A673 (cell line): Measurements from ENCODE around the gene PPP1R26. TPM values are rescaled to one million over a fixed set of nuclear protein-coding genes. Genes with fewer than 3 reads are reported as not detected.
"Not testable (repeated sequence)": the region's sequence is repeated elsewhere in the genome, so short reads cannot be mapped to it uniquely, and the experiment has no call there.

Experiments
- BruUV-seq: library from RNA; stranded (reverse); fragments of 400-500 nt; replicated peaks from 2 replicates; lab custom pipeline; 2021; lab: Mats Ljungman, UMichigan
- CTCF ChIA-PET: fragments of 300-600 bp; sonication (Branson Sonifier 250); formaldehyde crosslinking; loops from one replicate; lab custom pipeline; 2022; ENCODE audit warnings: antibody characterized with exemption; lab: Charles Lee
- POLR2A ChIA-PET: fragments of 300-600 bp; sonication (Branson Sonifier 250); formaldehyde crosslinking; loops from one replicate; lab custom pipeline; 2022; ENCODE audit warnings: antibody characterized with exemption; ENCODE audit not compliant: low non-redundant PET; lab: Charles Lee
- DNase-seq: peaks from one replicate; pipeline ENCODE4 v3.0.0-alpha.2; 2015; ENCODE audit warnings: low spot score
- H3K27ac ChIP-seq: fragments of 200-600 bp; sonication (generic); 2 replicates; pipeline ENCODE4 v1.5.1; 2016; ENCODE audit warnings: mixed run types, low read depth, mild to moderate bottlenecking, mixed read lengths, antibody characterized with exemption, low read length; ENCODE audit not compliant: poor library complexity, severe bottlenecking
- H3K27me3 ChIP-seq: fragments of 200-600 bp; sonication (generic); replicated peaks from 2 replicates; pipeline ENCODE4 v1.6.1; 2017; ENCODE audit warnings: mixed run types, low read depth, mild to moderate bottlenecking, mixed read lengths, antibody characterized with exemption, low read length; ENCODE audit not compliant: insufficient read depth, poor library complexity
- H3K36me3 ChIP-seq: fragments of 200-600 bp; sonication (generic); 2 replicates; pipeline ENCODE4 v1.6.1; 2016; ENCODE audit warnings: mixed run types, mild to moderate bottlenecking, mixed read lengths, antibody characterized with exemption, low read length; ENCODE audit not compliant: insufficient read depth, poor library complexity, severe bottlenecking
- H3K4me1 ChIP-seq: fragments of 200-600 bp; sonication (generic); 2 replicates; pipeline ENCODE4 v1.6.1; 2017; ENCODE audit warnings: mixed run types, mild to moderate bottlenecking, mixed read lengths, antibody characterized with exemption, low read length; ENCODE audit not compliant: insufficient read depth, poor library complexity, severe bottlenecking
- H3K4me3 ChIP-seq: fragments of 200-600 bp; sonication (generic); 2 replicates; pipeline ENCODE4 v1.5.1; 2016; ENCODE audit warnings: low read depth, mixed run types, mild to moderate bottlenecking, mixed read lengths, low read length; ENCODE audit not compliant: poor library complexity, severe bottlenecking
- H3K9me3 ChIP-seq: fragments of 200-600 bp; sonication (generic); 2 replicates; pipeline ENCODE4 v1.6.1; 2016; ENCODE audit warnings: mixed run types, low read depth, mild to moderate bottlenecking, mixed read lengths, antibody characterized with exemption, low read length; ENCODE audit not compliant: poor library complexity, severe bottlenecking
- CTCF ChIP-seq: fragments of 300-800, 200-600 bp; sonication (generic); conservative IDR thresholded peaks from 2 replicates; pipeline ENCODE4 v1.5.1; 2017; ENCODE audit warnings: low read depth, mild to moderate bottlenecking, antibody characterized with exemption, low read length, moderate library complexity, mixed read lengths
- EZH2 ChIP-seq: fragments of 200-600 bp; sonication (generic); IDR thresholded peaks from 2 replicates; pipeline ENCODE4 v1.6.1; 2017; ENCODE audit warnings: borderline replicate concordance, low read depth, mild to moderate bottlenecking, mixed read lengths, antibody characterized with exemption, low read length; ENCODE audit not compliant: poor library complexity, severe bottlenecking
- intact Hi-C: fragments of 100-400 bp; cut with micrococcal nuclease; formaldehyde crosslinking; loops from one replicate; pipeline ENCODE4 v1.10.0; 2022; ENCODE audit not compliant: unreplicated experiment
- total RNA-seq: library from RNA; stranded (reverse); gene quantifications from 2 replicates; pipeline ENCODE4 v1.2.3, GENCODE V29; 2021

The PPP1R26 gene
- total RNA-seq, 1 experiment from 2014 or later, result 7.4 TPM

- DNase-seq, result no peak
- no TSS peak for BruUV-seq
- no peaks in the 10 kb centered on the region for H3K36me3 ChIP-seq
- TF ChIP-seq CTCF (no peak), EZH2 (no peak)
- ChIA-PET POLR2A (no interaction called here), CTCF (no interaction called here)
- intact Hi-C loops, result no loop called here
- H3K27ac ChIP-seq, result no peak overlapping the region
- no peaks in the 10 kb centered on the region for H3K27me3 ChIP-seq
- no peaks in the 10 kb centered on the region for H3K4me1 ChIP-seq
- no peak overlapping the region for H3K4me3 ChIP-seq
- no peaks in the 10 kb centered on the region for H3K9me3 ChIP-seq
Observed at GRCh38 chr9:135448663-135449100, 30.9 kb upstream of the PPP1R26 start.

- H3K36me3 ChIP-seq, H3K4me3 ChIP-seq, H3K9me3 ChIP-seq, BruUV-seq, H3K27ac ChIP-seq, POLR2A ChIA-PET, CTCF ChIA-PET, intact Hi-C loops, H3K4me1 ChIP-seq, DNase-seq, H3K27me3 ChIP-seq: not testable (repeated sequence)
Observed at GRCh38 chr9:135449532-135449931, 30.1 kb upstream of the PPP1R26 start.

- Histone ChIP-seq H3K4me1 (no peaks in the 10 kb centered on the region), H3K9me3 (no peaks in the 10 kb centered on the region), H3K36me3 (no peaks in the 10 kb centered on the region), H3K4me3 (no peak overlapping the region), H3K27ac (no peak overlapping the region), H3K27me3 (no peaks in the 10 kb centered on the region)
- no peak for DNase-seq
- intact Hi-C loops, result no loop called here
- ChIA-PET CTCF (no interaction called here), POLR2A (no interaction called here)
- BruUV-seq, result no TSS peak
- TF ChIP-seq EZH2, result no peak
- no peak for TF ChIP-seq CTCF
Observed at GRCh38 chr9:135450956-135451355, 28.6 kb upstream of the PPP1R26 start.

- H3K27me3 ChIP-seq, H3K4me3 ChIP-seq, H3K4me1 ChIP-seq, H3K27ac ChIP-seq, H3K9me3 ChIP-seq, DNase-seq, intact Hi-C loops, POLR2A ChIA-PET, CTCF ChIA-PET, H3K36me3 ChIP-seq, BruUV-seq: not testable (repeated sequence)
Observed at GRCh38 chr9:135451909-135452308, 27.7 kb upstream of the PPP1R26 start.
